ENCODE measurements around the gene MGAT4D.

DNA sequence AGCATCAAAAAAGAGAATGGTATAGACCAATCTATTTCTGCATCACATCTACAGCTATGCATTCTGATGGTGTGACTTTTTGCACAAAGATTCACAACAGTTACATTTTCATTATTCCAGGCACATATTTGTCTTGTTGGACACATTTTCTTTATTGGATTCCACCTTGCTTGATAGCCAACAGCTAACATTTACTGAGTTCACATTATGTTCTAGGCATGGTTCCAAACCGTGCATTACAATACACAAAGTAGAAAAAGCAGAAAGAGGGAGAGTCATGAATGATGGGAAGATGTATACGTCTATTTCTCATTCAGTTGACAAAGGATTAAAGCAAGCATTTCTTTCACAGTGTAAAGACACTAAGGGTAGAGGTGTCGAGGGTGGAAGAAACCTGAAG is 47.7 kb downstream of the MGAT4D start:
- TF ChIP-seq, protein P1, sequence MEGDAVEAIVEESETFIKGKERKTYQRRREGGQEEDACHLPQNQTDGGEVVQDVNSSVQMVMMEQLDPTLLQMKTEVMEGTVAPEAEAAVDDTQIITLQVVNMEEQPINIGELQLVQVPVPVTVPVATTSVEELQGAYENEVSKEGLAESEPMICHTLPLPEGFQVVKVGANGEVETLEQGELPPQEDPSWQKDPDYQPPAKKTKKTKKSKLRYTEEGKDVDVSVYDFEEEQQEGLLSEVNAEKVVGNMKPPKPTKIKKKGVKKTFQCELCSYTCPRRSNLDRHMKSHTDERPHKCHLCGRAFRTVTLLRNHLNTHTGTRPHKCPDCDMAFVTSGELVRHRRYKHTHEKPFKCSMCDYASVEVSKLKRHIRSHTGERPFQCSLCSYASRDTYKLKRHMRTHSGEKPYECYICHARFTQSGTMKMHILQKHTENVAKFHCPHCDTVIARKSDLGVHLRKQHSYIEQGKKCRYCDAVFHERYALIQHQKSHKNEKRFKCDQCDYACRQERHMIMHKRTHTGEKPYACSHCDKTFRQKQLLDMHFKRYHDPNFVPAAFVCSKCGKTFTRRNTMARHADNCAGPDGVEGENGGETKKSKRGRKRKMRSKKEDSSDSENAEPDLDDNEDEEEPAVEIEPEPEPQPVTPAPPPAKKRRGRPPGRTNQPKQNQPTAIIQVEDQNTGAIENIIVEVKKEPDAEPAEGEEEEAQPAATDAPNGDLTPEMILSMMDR (IDR thresholded peaks at IDR 0.05) = no peak
- TF ChIP-seq POLR2A (IDR thresholded peaks at IDR 0.05) = no peak

Data from testis (tissue), 2 donors.